ENCODE results near the gene DSCAM. TPM values are rescaled to one million over a fixed set of nuclear protein-coding genes. Genes with fewer than 3 reads are reported as not detected.

The DSCAM gene
- total and polyA plus RNA-seq, 10 of the 15 experiments (the other 5 are each of a cell fraction or from before 2014, with no cell fraction given), result not detected

GRCh38 chr21:40421121-40421520 lies 425.8 kb downstream of the DSCAM start:
- no peak overlapping the region for H3K27ac ChIP-seq (ENCODE audit: control insufficient read depth, insufficient read depth)
- H4K20me1 ChIP-seq (ENCODE audit: control insufficient read depth, insufficient read depth), result no peaks in the 10 kb centered on the region
- SMC1A ChIA-PET (ENCODE audit: uncharacterized antibody, unreplicated experiment), result no interaction called here
- no peak for TF ChIP-seq POLR2AphosphoS2 (IDR thresholded peaks at IDR 0.05; ENCODE audit: low read depth, low read length)
- TF ChIP-seq FOXM1 (IDR thresholded peaks at IDR 0.05; ENCODE audit: low read depth, low read length), result no peak
- TF ChIP-seq SIX5 (IDR thresholded peaks at IDR 0.05; ENCODE audit: low read depth, low read length, severe bottlenecking), result no peak
- TF ChIP-seq MYB (IDR thresholded peaks at IDR 0.05; ENCODE audit: borderline replicate concordance, low read depth, low read length), result no peak
- TF ChIP-seq CEBPB (IDR thresholded peaks at IDR 0.05; ENCODE audit: borderline replicate concordance in 1 of 2, low read depth in 2 of 2, low read length in 2 of 2), result no peak
- TF ChIP-seq SREBF2 (IDR thresholded peaks at IDR 0.05; ENCODE audit: low read length), result no peak
- TF ChIP-seq STAT1 (conservative IDR thresholded peaks at IDR 0.05), result no peak
- no peak for TF ChIP-seq ZZZ3 (IDR thresholded peaks at IDR 0.05; ENCODE audit: control insufficient read depth, insufficient read length, low read depth)
- no peak for TF ChIP-seq YY1 (IDR thresholded peaks at IDR 0.05; ENCODE audit: low read depth, low read length)
- no peak for TF ChIP-seq IRF5 (IDR thresholded peaks at IDR 0.05; ENCODE audit: borderline replicate concordance)
- no peak for DNase-seq (ENCODE audit: low read depth, low spot score)
- ATAC-seq, result no peak
- FAIRE-seq, result no peak
- H3K36me3 ChIP-seq (ENCODE audit: control insufficient read depth in 2 of 2, insufficient read depth in 2 of 2, low read length in 1 of 2), result no peaks in the 10 kb centered on the region
- POLR2A ChIA-PET, result no interaction called here
- no peaks in the 10 kb centered on the region; the same call in 2 of the 3 replicates for H3K9me3 ChIP-seq (replicated peaks; ENCODE audit: control insufficient read depth, insufficient read depth, low read length)
- RAD21 ChIA-PET (ENCODE audit: unreplicated experiment), result no interaction called here
- CTCF ChIA-PET, result no interaction called here
- in situ Hi-C loops (cut with MboI) (no loop called here), intact Hi-C loops (cut with micrococcal nuclease; ENCODE audit: unreplicated experiment) (no loop called here)
- H3K4me2 ChIP-seq (ENCODE audit: control insufficient read depth, insufficient read depth), result no peak overlapping the region
- H3K4me1 ChIP-seq (ENCODE audit: control insufficient read depth, insufficient read depth, low read length), result no peaks in the 10 kb centered on the region
- no TSS peak for BruUV-seq (replicated peaks)
- WGBS (ENCODE audit: insufficient coverage, insufficient replicate concordance, low lambda C conversion rate, missing lambda C conversion rate), result 8% methylated on average over 4 of the region's 4 CpGs
- H3K79me2 ChIP-seq (ENCODE audit: control insufficient read depth, insufficient read depth, low read length), result no peaks in the 10 kb centered on the region
- no peak overlapping the region for H3K9ac ChIP-seq (ENCODE audit: control insufficient read depth, insufficient read depth, low read length)
- H2AFZ ChIP-seq (ENCODE audit: control insufficient read depth, low read depth, low read length), result no peak overlapping the region
- no peak overlapping the region for H3K4me3 ChIP-seq
- H3K27me3 ChIP-seq (replicated peaks in 1 of 2; ENCODE audit: control insufficient read depth in 2 of 2, insufficient read depth in 2 of 2, low read length in 1 of 2), result no peaks in the 10 kb centered on the region

All from GM12878 (cell line).